Fibroblast of skin of scalp (primary cell): ENCODE results near the gene GTF2A2.
"Not testable (repeated sequence)": the region's sequence is repeated elsewhere in the genome, so short reads cannot be mapped to it uniquely, and the experiment has no call there.

ENCODE experiments used
- DNase-seq: peaks from one replicate; pipeline ENCODE4 v3.0.0-alpha.2; 2013

GTF2A2 gene

GRCh38 chr15:59674361-59674877, 17.1 kb upstream of the GTF2A2 start:
- no peak for DNase-seq

- no peak for DNase-seq
These were observed 11.2 kb upstream of the GTF2A2 start for GRCh38 chr15:59668556-59668955.

GRCh38 chr15:59662260-59662659, 4.9 kb upstream of the GTF2A2 start:
- DNase-seq, result no peak

GRCh38 chr15:59659366-59659765, 2.1 kb upstream of the GTF2A2 start:
- no peak for DNase-seq

- DNase-seq, result no peak
These were observed 365 bp upstream of the GTF2A2 start for GRCh38 chr15:59657635-59658125.

GRCh38 chr15:59654046-59654445, 3.3 kb downstream of the GTF2A2 start:
- no peak for DNase-seq

- no peak for DNase-seq
These were observed 7.7 kb downstream of the GTF2A2 start for GRCh38 chr15:59649603-59650002.

GRCh38 chr15:59647085-59647484, 10.2 kb downstream of the GTF2A2 start:
- DNase-seq, result no peak

- DNase-seq, result no peak
These were observed 11.0 kb downstream of the GTF2A2 start for GRCh38 chr15:59646277-59646676.

- DNase-seq, result not testable (repeated sequence)
These were observed 11.5 kb downstream of the GTF2A2 start for GRCh38 chr15:59645812-59646211.

GRCh38 chr15:59644756-59645155, 12.6 kb downstream of the GTF2A2 start:
- DNase-seq, result no peak

- DNase-seq, result no peak
These were observed 15.0 kb downstream of the GTF2A2 start for GRCh38 chr15:59642351-59642750.

- DNase-seq, result not testable (repeated sequence)
These were observed 19.8 kb downstream of the GTF2A2 start for GRCh38 chr15:59637507-59637906.

- no peak for DNase-seq
These were observed 21.1 kb downstream of the GTF2A2 start for GRCh38 chr15:59636184-59636583.

- no peak for DNase-seq
These were observed 24.6 kb downstream of the GTF2A2 start for GRCh38 chr15:59632714-59633113.

GRCh38 chr15:59622289-59622688, 35.0 kb downstream of the GTF2A2 start:
- peak; percentile 48 for DNase-seq

GRCh38 chr15:59618406-59618805, 38.9 kb downstream of the GTF2A2 start:
- no peak for DNase-seq

GRCh38 chr15:59616379-59616778, 40.9 kb downstream of the GTF2A2 start:
- no peak for DNase-seq

GRCh38 chr15:59615661-59616060, 41.7 kb downstream of the GTF2A2 start:
- no peak for DNase-seq

GRCh38 chr15:59614153-59614552, 43.2 kb downstream of the GTF2A2 start:
- no peak for DNase-seq

- no peak for DNase-seq
These were observed 45.7 kb downstream of the GTF2A2 start, which contains the start of gene GCNT3 for GRCh38 chr15:59611276-59612260. TSS of gene GCNT3 (plus strand) at chr15:59611783. CDS start at chr15:59618239, 6,456 bp downstream.

GRCh38 chr15:59609730-59610712, 47.3 kb downstream of the GTF2A2 start:
- DNase-seq, result no peak

GRCh38 chr15:59605994-59606393, 51.3 kb downstream of the GTF2A2 start:
- DNase-seq, result no peak
